DND-41 (cell line): Measurements from ENCODE around the gene SPPL3.

Experiments
- ATAC-seq: fragments of 200-7000 bp; cut with Tn5 transposase; 3 replicates; pipeline ENCODE4 v1.9.1; 2021; ENCODE audit warnings: low read depth; ENCODE audit not compliant: insufficient read depth
- DNase-seq: peaks from one replicate; pipeline ENCODE4 v3.0.0-alpha.2; 2020
- H2AFZ ChIP-seq: 2 replicates; pipeline ENCODE4 v1.6.0; 2012; ENCODE audit warnings: low read depth, low read length
- H3K27ac ChIP-seq: 2 replicates; pipeline ENCODE4 v1.5.1; 2012; ENCODE audit warnings: low read length, inconsistent platforms
- H3K27me3 ChIP-seq: fragments of 200-600 bp; sonication (generic); 2 replicates; pipeline ENCODE4 v1.6.0; 2012; ENCODE audit warnings: low read length, mild to moderate bottlenecking, inconsistent platforms; ENCODE audit not compliant: insufficient read depth, poor library complexity
- H3K36me3 ChIP-seq: 2 replicates; pipeline ENCODE4 v1.5.1; 2012; ENCODE audit warnings: low read length, inconsistent platforms; ENCODE audit not compliant: insufficient read depth
- H3K4me1 ChIP-seq: 2 replicates; pipeline ENCODE4 v1.5.1; 2012; ENCODE audit warnings: mild to moderate bottlenecking, low read length; ENCODE audit not compliant: insufficient read depth
- H3K4me2 ChIP-seq: 2 replicates; pipeline ENCODE4 v1.6.0; 2012; ENCODE audit warnings: mild to moderate bottlenecking, moderate library complexity, low read length, inconsistent platforms; ENCODE audit not compliant: insufficient read depth
- H3K4me3 ChIP-seq, 2 experiments: fragments of 200-600 bp in 1 of 2; shearing (Covaris generic) in 1 of 2; 2 replicates each; pipeline ENCODE4 v1.5.1; 2012 to 2016; ENCODE audit warnings: inconsistent platforms in 2 of 2, low read length in 2 of 2, mild to moderate bottlenecking in 2 of 2, low read depth in 1 of 2, moderate library complexity in 1 of 2
- H3K79me2 ChIP-seq: 2 replicates; pipeline ENCODE4 v1.6.0; 2012; ENCODE audit warnings: low read length, inconsistent platforms; ENCODE audit not compliant: insufficient read depth
- H3K9ac ChIP-seq: 2 replicates; pipeline ENCODE4 v1.6.0; 2012; ENCODE audit warnings: low read depth, mild to moderate bottlenecking, inconsistent platforms, low read length, moderate library complexity
- H3K9me3 ChIP-seq: 2 replicates; pipeline ENCODE4 v1.5.1; 2012; ENCODE audit warnings: low read length, moderate library complexity, mild to moderate bottlenecking, inconsistent platforms; ENCODE audit not compliant: insufficient read depth, severe bottlenecking
- H4K20me1 ChIP-seq: 2 replicates; pipeline ENCODE4 v1.6.0; 2012; ENCODE audit warnings: low read length; ENCODE audit not compliant: insufficient read depth
- CTCF ChIP-seq: IDR thresholded peaks from 2 replicates; pipeline ENCODE4 v1.5.1; 2012; ENCODE audit warnings: borderline replicate concordance, low read length, moderate library complexity, mild to moderate bottlenecking; ENCODE audit not compliant: poor library complexity, severe bottlenecking; ENCODE audit errors: extremely low read depth
- EZH2 ChIP-seq: IDR thresholded peaks from 3 replicates; pipeline ENCODE4 v1.6.1; 2012; ENCODE audit warnings: borderline replicate concordance, low read depth, mild to moderate bottlenecking, moderate library complexity, low read length, inconsistent platforms; ENCODE audit not compliant: severe bottlenecking

The SPPL3 gene

GRCh38 chr12:120830052-120830940, 73.9 kb downstream of the SPPL3 start:
- Histone ChIP-seq H3K9ac (no peak overlapping the region), H3K27ac (no peak overlapping the region), H3K4me2 (no peak overlapping the region), H3K4me1 (peaks cover 6% of the 10 kb centered on the region), H4K20me1 (peaks cover 57% of the 10 kb centered on the region), H3K36me3 (no peaks in the 10 kb centered on the region), H3K4me3 (no peak overlapping the region), H2AFZ (no peak overlapping the region), H3K27me3 (no peaks in the 10 kb centered on the region), H3K79me2 (peaks cover 86% of the 10 kb centered on the region), H3K9me3 (no peaks in the 10 kb centered on the region)
- no peak for DNase-seq
- no peak for TF ChIP-seq EZH2
- no peak for TF ChIP-seq CTCF
- ATAC-seq = no peak

GRCh38 chr12:120826335-120826734, 77.8 kb downstream of the SPPL3 start:
- Histone ChIP-seq H3K36me3 (no peaks in the 10 kb centered on the region), H3K27me3 (no peaks in the 10 kb centered on the region), H4K20me1 (peaks cover 42% of the 10 kb centered on the region), H3K27ac (no peak overlapping the region), H3K4me1 (no peaks in the 10 kb centered on the region), H2AFZ (no peak overlapping the region), H3K79me2 (peaks cover 84% of the 10 kb centered on the region), H3K4me2 (no peak overlapping the region), H3K4me3 (no peak overlapping the region), H3K9ac (no peak overlapping the region), H3K9me3 (no peaks in the 10 kb centered on the region)
- no peak for TF ChIP-seq CTCF
- TF ChIP-seq EZH2 = no peak
- no peak for ATAC-seq
- DNase-seq = no peak

GRCh38 chr12:120825337-120825736, 78.8 kb downstream of the SPPL3 start:
- peaks cover 85% of the 10 kb centered on the region for H3K79me2 ChIP-seq
- no peak overlapping the region for H3K4me3 ChIP-seq
- H3K36me3 ChIP-seq = no peaks in the 10 kb centered on the region
- no peak overlapping the region for H3K27ac ChIP-seq
- H3K4me1 ChIP-seq = no peaks in the 10 kb centered on the region
- H3K9ac ChIP-seq = no peak overlapping the region
- ATAC-seq (no peak), DNase-seq (no peak)
- peaks cover 41% of the 10 kb centered on the region for H4K20me1 ChIP-seq
- H3K4me2 ChIP-seq = no peak overlapping the region
- no peak for TF ChIP-seq CTCF
- TF ChIP-seq EZH2 = no peak
- H3K9me3 ChIP-seq = no peaks in the 10 kb centered on the region
- no peak overlapping the region for H2AFZ ChIP-seq
- H3K27me3 ChIP-seq = no peaks in the 10 kb centered on the region
